Brain microvascular endothelial cell (primary cell): ENCODE results near the gene ZNF232.
"Not testable (repeated sequence)": the region's sequence is repeated elsewhere in the genome, so short reads cannot be mapped to it uniquely, and the experiment has no call there.

Experiments
- DNase-seq: peaks from one replicate; pipeline ENCODE4 v3.0.0-alpha.2; 2020
- H3K27ac ChIP-seq: fragments of 250-450 bp; sonication (Bioruptor Pico); 2 replicates; pipeline ENCODE4 v1.5.1; 2020; ENCODE audit warnings: mild to moderate bottlenecking, moderate library complexity
- H3K27me3 ChIP-seq: fragments of 250-450 bp; sonication (Bioruptor Pico); replicated peaks from 2 replicates; pipeline ENCODE4 v1.5.1; 2020; ENCODE audit warnings: mild to moderate bottlenecking
- H3K36me3 ChIP-seq: fragments of 250-450 bp; sonication (Bioruptor Pico); replicated peaks from 2 replicates; pipeline ENCODE4 v1.5.1; 2020; ENCODE audit warnings: mild to moderate bottlenecking
- H3K4me3 ChIP-seq: 2 replicates; pipeline ENCODE4 v1.5.1; 2011; ENCODE audit warnings: low read depth, mild to moderate bottlenecking, control low read depth, low read length, moderate library complexity
- in situ Hi-C: cut with HindIII; loops from 2 replicates; pipeline ENCODE4 v1.10.0; 2017; ENCODE audit warnings: low sequenced_read_pairs, low pct_ligation_motif_present
- TF ChIP-seq, protein P1 (sequence below): IDR thresholded peaks from 2 replicates; pipeline ENCODE4 v1.5.1; 2011; ENCODE audit warnings: low read depth, mild to moderate bottlenecking, moderate library complexity, low read length, control low read depth, inconsistent platforms; ENCODE audit errors: missing control alignments

ZNF232 gene

GRCh38 chr17:5123343-5124124, 11.9 kb upstream of the ZNF232 start:
- TF ChIP-seq, protein P1, sequence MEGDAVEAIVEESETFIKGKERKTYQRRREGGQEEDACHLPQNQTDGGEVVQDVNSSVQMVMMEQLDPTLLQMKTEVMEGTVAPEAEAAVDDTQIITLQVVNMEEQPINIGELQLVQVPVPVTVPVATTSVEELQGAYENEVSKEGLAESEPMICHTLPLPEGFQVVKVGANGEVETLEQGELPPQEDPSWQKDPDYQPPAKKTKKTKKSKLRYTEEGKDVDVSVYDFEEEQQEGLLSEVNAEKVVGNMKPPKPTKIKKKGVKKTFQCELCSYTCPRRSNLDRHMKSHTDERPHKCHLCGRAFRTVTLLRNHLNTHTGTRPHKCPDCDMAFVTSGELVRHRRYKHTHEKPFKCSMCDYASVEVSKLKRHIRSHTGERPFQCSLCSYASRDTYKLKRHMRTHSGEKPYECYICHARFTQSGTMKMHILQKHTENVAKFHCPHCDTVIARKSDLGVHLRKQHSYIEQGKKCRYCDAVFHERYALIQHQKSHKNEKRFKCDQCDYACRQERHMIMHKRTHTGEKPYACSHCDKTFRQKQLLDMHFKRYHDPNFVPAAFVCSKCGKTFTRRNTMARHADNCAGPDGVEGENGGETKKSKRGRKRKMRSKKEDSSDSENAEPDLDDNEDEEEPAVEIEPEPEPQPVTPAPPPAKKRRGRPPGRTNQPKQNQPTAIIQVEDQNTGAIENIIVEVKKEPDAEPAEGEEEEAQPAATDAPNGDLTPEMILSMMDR = no peak
- Histone ChIP-seq H3K4me3 (no peak overlapping the region), H3K27ac (no peak overlapping the region), H3K27me3 (peaks cover 7% of the 10 kb centered on the region), H3K36me3 (no peaks in the 10 kb centered on the region)
- in situ Hi-C loops = no loop called here
- no peak for DNase-seq

GRCh38 chr17:5122586-5123342, 11.1 kb upstream of the ZNF232 start:
- H3K27me3 ChIP-seq = peaks cover 7% of the 10 kb centered on the region
- DNase-seq = no peak
- no peaks in the 10 kb centered on the region for H3K36me3 ChIP-seq
- TF ChIP-seq, protein P1 = no peak
- no peak overlapping the region for H3K27ac ChIP-seq
- H3K4me3 ChIP-seq = peak overlapping the region; percentile 43
- in situ Hi-C loops = no loop called here

- H3K36me3 ChIP-seq, H3K27me3 ChIP-seq, DNase-seq, H3K4me3 ChIP-seq, in situ Hi-C loops, H3K27ac ChIP-seq: not testable (repeated sequence)
Observed at GRCh38 chr17:5122056-5122455, 10.4 kb upstream of the ZNF232 start.

- no peak overlapping the region for H3K27ac ChIP-seq
- no peaks in the 10 kb centered on the region for H3K36me3 ChIP-seq
- no peak overlapping the region for H3K4me3 ChIP-seq
- peaks cover 12% of the 10 kb centered on the region for H3K27me3 ChIP-seq
- no peak for DNase-seq
- in situ Hi-C loops = no loop called here
- TF ChIP-seq, protein P1 = no peak
Observed at GRCh38 chr17:5121186-5121841, 9.6 kb upstream of the ZNF232 start.

DNA sequence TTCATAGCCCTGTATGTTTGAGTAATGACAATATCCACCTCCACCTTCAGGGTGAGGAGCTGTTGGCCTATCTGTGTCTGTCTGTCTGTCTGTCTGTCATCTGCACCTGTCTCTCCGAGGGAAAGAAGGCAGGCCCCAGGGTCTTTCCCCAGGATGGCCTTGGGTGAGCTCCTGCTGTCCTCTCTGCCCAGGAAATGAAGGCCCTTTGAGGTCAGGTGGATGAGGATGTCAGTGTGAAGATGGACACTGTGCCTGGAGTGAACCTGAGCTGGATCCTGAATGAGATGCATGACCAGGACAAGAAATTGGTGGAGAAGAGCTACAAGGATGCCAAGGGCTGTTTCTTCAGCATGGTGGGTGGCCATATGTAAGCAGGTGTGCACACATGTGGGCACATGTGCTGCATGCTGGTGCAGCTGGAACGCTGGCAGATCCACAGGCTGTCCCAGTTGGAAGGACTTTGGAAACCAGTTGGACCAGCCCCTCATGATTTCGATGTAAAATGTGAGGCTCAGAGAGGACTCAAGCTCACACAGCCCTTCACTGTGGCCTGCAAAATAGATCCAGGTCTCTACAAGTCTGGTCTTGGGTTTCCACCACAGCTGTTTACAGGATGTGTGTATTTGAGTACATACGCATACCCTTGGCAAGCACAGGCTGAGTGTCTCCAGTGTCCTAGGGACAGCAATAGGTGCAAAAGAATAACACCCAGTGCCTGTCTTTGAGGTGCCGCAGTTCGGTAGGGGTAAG, 8.9 kb upstream of the ZNF232 start:
- H3K36me3 ChIP-seq, H3K4me3 ChIP-seq, H3K27ac ChIP-seq, in situ Hi-C loops, DNase-seq: not testable (repeated sequence)
- H3K27me3 ChIP-seq = peaks cover 19% of the 10 kb centered on the region

DNA sequence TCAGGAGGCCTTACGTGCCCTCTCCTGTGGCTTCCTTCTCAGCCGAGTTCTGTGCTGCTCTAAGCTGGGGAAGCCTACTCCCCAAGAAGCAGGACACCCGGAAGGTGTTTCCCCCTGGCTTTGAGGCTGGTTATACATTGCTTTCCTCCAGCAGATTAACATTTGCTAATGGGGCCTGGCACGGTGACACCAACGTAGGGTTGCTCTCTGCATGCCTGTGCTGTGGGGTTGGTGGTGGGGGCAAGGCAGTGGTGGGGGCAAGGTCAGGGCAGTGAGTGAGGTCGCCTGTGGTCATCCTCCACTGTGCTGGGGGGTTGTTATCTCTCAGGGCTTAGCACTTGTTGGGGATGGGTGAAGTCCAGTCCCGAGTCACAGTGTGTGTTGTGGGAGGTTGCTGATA, 8.4 kb upstream of the ZNF232 start:
- Histone ChIP-seq H3K27ac (no peak overlapping the region), H3K27me3 (peaks cover 21% of the 10 kb centered on the region), H3K36me3 (no peaks in the 10 kb centered on the region), H3K4me3 (no peak overlapping the region)
- in situ Hi-C loops = no loop called here
- TF ChIP-seq, protein P1 = no peak
- no peak for DNase-seq
